HG02763 (cell line): ENCODE measurements around the gene GADD45G.

Source experiments
- ATAC-seq: cut with Tn5 transposase; IDR thresholded peaks from one replicate; pipeline ENCODE4 v1.9.1; 2021; ENCODE audit warnings: mild to moderate bottlenecking, moderate library complexity; ENCODE audit not compliant: unreplicated experiment

The GADD45G gene

DNA sequence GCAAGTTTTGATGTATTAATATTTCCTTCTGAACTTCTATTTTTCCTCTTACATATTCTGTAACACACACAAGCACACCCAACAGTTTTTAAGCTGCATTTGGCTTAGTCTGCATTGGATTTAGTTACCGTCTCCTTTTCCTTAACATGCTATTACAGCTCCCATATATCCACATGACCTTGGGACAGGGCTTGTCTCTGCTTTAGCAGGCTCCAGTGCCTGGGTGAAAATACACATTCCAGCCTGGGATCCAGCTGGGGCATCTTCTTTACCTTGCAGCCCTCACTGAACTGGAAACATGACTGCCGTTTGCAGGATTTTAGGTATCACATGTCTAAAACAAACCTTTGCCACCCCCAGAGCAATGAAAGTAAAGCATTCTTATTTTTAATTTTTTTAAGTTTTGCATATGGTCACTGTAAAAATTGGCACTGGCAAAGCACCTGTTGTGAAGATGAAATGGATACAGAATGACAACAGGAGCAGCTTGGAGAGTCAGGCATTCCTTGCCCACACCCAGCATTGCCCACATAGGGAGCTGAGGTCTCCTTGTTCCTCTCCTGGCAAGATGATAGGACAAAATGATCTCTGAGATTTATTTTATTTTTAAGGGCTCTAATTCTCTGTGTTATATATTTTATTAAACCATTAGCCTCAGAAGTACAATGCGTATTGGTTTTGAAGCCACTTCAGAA is 4.0 kb downstream of the GADD45G start:
- no peak for ATAC-seq

GRCh38 chr9:89609426-89610006 is 4.7 kb downstream of the GADD45G start:
- ATAC-seq = no peak

GRCh38 chr9:89610391-89610925 is 5.6 kb downstream of the GADD45G start:
- no peak for ATAC-seq

DNA sequence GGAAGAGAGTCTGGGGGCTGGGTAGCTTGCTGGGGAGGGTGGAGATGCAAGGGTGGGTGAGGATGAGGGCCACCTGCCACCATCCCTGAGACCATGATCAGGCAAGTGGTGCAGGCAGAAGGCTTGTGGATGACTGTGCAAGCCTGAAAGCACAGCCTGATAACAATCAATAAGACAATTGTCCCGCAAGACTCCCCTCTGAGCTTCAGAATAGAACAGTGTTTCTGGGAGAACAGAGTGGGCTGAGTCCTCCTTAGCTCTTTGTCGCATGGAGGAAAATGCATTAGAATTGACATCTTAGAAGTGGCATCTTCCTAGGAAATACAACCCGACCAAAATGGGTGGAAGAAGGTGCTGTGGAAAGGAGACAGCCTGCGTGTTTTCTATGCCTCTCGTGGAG is 6.6 kb downstream of the GADD45G start:
- ATAC-seq = no peak

GRCh38 chr9:89612566-89613278 is 7.9 kb downstream of the GADD45G start:
- no peak for ATAC-seq

DNA sequence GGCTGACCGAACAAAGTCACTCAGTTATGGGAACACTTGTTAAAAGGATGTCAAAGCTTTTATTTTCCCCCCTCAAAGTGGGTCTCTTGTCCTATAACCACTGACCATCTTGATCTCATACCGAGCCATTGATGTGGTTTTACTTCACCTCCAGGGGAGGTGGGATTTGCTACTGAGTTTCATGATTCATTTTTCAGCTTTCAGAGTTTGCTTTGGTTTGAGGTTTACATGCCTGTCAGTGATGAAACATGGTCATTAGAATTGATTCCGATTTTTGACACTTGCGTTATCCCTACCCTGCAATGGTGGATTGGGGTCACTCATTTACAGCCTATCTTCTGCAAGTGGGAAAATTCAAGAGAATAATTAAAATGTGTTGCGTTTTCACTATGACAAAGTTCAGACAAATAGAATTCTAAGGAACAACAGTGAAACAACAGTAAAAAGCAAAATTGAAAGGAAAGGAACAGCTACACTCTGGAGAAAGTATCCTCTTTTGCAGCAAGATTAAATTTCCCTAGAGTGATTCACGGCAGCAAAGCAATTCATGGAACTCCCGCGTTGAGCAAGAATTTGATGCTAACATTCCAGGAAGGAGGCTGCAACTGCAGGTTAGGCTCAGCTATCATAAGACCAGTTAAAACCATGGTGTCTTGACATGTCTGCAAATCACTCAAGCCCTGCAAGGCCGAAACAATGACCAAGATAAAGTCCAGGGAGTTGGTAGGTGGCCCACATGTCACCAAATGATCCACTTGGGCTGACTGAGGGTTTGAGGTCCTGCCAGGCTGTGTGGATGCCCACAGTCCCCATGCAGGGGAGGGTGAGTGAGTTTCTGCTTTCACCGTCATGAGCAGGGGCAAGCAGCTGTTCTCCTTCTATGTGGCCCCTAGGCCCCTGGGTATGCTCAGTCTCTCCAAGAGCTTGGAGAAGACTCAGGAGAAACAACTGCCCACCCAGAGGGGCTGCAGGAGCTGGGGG is 9.4 kb downstream of the GADD45G start:
- ATAC-seq = no peak

- no peak for ATAC-seq
Measured at GRCh38 chr9:89615661-89616060, 10.8 kb downstream of the GADD45G start.

DNA sequence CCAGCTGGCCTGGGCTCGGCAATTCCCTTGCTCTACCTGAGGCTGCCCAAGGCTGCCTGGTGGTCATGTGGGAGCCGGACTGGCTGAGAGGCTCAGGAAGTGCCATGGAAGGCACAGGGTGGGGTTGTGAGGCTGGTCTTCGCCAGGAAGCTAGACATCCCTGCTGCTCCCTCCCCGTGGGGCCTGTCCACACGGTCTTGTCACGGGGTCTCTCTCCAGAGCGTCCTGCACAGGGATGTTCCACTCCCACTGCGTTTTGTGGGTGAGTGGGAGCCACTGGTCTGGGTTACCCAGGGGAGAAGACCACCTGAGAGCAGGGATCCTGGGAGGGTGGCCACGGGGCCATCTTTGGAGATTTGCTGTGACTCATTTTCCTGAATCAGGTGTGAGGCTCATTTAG is 11.6 kb downstream of the GADD45G start:
- ATAC-seq = no peak

DNA sequence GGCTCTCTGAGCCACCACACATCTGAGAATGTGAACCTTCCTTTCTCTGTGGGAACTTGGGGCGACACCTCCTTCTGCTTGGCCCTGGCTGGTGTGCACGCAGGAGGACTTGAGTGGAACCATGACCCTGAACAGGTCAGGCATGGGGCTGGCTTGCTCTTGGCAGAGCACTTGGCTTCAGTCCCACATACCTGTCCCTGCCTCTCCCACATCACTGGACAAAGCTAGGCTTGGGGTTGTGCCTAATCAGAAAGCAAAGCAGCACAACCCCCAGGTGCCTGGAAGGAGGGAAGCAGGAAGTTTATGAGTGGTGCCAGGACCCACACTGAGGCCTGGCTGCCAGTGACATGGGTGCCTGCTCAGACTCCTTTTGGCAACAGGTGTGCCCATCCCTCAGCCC is 13.2 kb downstream of the GADD45G start:
- ATAC-seq = no peak

GRCh38 chr9:89619019-89619418 is 14.2 kb downstream of the GADD45G start:
- no peak for ATAC-seq

DNA sequence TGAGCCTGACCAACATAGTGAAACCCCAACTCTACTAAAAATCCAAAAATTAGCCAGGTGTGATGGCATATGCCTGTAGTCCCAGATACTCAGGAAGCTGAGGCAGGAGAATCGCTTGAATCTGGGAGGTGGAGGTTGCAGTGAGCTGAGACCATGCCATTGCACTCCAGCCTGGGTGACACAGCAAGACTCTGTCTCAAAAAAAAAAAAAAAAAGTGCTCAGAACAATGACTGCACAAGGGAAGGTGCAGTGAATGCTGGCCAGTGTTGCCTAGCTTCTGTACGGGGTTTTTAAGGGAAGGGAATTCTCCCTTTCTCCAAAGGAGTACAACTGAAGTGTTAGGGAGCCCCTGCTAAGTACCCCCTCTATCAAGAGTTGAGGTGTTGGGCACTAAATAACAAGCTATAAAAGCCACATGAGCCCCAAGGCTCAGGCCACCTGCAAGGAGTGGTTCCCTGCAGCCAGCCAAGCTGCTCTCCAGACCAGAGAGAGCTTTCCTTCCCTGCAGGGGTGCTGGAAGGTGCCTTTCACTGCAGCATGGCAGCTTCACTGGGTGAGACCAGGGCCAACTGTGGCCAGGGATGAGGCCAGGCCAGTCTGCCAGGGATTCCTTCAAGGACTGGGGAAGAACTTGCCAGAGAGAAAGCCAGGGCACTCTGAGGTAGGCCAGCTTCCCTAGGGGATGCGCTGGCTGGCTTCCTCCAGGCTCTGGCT is 14.8 kb downstream of the GADD45G start:
- no peak for ATAC-seq

DNA sequence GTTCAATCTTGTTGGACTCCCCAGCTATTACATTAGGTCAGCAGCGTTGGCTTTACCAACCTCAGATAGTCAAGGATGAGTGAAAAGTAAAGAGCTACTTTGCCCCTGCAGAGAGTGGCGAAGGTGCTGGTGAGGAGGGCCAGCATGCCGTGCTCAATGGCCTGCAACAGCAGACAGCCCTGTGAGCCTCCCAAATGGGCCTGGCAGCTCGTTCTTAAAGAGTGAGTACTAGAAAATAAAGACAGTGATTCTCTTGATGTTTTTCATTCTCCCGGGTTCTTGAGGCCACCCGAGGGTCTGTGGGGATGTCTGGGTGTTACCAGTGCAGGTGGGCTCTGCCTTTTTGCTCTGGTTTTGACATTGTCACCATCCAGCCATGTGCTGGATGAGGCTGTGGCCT is 16.2 kb downstream of the GADD45G start:
- no peak for ATAC-seq

DNA sequence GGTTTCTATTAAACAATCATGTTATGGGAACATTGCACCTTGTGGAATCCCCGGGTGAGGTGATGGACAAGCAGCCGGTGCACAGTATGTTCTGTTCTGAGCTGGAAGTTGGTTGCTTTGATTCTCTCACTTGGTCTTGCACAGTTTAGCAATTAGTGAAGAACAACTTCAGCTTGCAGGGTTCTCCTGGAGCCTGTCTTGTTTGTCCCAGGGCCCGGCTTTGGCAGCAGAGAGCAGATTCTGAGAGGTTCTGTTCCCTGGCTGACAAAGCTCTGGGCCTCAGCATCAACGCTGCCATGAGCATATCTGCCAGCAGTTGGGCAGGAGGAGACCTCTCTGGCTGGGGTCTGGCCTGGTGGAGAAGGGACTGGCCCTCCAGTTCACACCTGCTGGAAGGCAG is 16.9 kb downstream of the GADD45G start:
- no peak for ATAC-seq

DNA sequence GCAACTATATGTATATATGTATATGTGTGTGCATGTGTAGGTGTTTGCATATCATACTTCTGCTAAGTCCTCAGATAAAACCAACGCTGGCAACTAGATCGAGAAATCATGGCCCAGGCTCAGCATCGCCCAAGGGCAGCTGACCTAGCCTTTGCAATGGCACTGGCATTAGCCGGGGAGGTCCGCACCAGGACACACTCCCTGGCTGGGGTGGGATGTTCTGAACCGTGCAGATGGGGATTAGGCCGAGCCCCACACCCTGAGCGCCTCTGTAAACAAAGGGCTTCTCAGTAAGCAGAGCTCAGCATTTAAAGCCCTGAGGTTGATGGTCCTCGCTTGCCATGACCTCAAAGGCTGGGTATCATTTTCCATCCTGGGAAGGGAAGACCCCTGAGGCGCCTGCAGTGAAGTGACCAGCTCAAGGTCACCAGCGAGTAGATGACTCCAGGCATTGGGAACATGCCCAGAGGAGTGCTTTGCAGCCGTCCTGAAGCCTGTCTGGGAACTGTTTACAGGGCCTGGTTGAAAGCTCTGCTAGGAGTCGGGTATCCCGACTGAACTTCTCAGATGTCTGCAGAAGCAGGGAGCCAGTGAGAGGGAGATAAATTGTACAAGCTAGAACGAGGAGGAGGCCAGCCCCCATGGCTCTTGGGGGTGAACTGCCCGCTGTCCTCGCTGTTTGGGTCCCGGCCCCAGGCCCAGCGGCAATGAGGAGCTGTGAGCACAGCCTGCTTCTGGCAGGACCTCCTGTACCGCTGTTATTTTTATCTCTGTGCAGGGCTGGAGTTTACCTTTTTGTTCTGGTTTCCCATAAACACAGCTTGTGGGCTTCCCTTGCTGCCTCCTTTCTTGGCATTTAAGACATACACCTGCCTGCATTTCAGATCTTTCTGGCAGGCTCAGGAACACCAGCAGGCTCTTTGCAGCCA is 18.4 kb downstream of the GADD45G start:
- ATAC-seq = no peak

DNA sequence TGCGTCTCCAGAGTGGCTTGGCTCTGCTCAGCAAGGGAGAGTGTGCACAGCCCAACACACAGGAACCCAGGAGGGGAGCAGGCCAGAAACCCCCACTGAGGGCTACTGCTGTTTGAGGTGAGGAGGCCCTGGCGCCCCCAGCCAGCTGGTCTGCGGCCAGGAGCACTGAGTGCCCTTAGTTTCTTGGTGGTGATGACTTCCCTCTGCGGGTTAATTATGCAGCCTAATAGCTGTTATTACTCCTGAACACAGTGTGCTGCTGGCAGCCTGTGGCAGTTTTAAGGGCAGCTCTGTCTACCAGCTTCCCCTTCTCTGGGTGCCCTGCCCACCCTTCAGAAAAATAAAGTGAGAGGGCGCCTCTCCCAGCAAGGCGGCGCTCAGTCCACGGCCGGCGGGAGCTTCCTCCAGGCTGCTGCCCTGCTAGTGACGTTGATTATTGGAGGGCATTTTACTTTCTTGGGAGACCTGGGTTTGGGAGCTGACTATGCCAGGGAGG is 19.2 kb downstream of the GADD45G start:
- ATAC-seq = no peak

- no peak for ATAC-seq
Measured at GRCh38 chr9:89625721-89626687, 21.2 kb downstream of the GADD45G start.

GRCh38 chr9:89626741-89627265 is 22.0 kb downstream of the GADD45G start:
- ATAC-seq = no peak

DNA sequence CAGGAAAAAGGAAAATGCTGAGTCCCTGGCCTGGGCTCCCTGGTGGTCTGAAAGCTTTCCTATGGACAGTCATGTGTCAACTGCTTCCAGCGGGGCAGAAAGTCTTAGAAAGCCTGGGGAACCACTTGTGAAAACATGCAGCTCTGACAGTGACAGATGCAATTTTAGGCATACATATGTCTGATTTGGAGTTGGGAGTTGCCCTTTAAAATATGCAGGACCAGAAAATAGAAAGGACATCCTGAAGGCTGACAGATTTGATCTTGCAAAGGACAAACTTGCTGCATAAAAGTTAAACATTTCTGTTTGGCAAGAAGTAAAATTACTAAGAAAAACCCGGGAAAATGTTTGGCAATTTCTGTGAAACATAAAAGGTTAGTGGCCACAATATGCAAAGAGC is 23.8 kb downstream of the GADD45G start:
- no peak for ATAC-seq
